ENCODE measurements around the gene TRANK1.

TRANK1 gene

DNA sequence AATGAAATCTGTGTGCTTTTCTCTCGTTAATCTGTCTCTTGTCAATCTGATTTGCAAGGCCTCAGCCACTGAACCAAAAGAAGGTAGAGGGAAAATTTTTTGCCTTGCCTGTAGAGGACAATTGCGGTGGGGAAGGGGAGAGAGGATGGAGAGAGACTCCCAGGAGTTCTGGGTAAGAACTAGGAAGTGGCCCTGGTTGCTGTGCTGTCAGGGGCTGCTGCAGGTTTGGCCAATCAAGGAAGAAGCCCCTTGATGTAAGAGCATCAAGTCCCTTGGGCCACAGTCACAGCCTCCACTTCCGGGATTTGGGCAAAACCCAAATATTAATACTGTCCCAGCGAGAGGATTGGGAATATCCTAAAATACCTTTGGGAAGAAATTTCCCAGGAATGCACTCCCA lies 43.3 kb downstream of the TRANK1 start:
- DNase-seq, result no peak
- H3K4me3 ChIP-seq (ENCODE audit: low read length), result no peak overlapping the region
- H3K79me2 ChIP-seq (ENCODE audit: low read length), result no peaks in the 10 kb centered on the region
- TF ChIP-seq EZH2 (optimal IDR thresholded peaks at IDR 0.05; ENCODE audit: low read depth, low read length) (no peak), EZH2phosphoT487 (IDR thresholded peaks at IDR 0.05; ENCODE audit: low read length) (no peak)
- TF ChIP-seq, protein P1, sequence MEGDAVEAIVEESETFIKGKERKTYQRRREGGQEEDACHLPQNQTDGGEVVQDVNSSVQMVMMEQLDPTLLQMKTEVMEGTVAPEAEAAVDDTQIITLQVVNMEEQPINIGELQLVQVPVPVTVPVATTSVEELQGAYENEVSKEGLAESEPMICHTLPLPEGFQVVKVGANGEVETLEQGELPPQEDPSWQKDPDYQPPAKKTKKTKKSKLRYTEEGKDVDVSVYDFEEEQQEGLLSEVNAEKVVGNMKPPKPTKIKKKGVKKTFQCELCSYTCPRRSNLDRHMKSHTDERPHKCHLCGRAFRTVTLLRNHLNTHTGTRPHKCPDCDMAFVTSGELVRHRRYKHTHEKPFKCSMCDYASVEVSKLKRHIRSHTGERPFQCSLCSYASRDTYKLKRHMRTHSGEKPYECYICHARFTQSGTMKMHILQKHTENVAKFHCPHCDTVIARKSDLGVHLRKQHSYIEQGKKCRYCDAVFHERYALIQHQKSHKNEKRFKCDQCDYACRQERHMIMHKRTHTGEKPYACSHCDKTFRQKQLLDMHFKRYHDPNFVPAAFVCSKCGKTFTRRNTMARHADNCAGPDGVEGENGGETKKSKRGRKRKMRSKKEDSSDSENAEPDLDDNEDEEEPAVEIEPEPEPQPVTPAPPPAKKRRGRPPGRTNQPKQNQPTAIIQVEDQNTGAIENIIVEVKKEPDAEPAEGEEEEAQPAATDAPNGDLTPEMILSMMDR (IDR thresholded peaks at IDR 0.05; ENCODE audit: low read length), result no peak
- no peaks in the 10 kb centered on the region for H4K20me1 ChIP-seq (ENCODE audit: insufficient read depth, low read length)
- no peaks in the 10 kb centered on the region for H3K36me3 ChIP-seq (replicated peaks; ENCODE audit: insufficient read depth, low read length)
- H2AFZ ChIP-seq (ENCODE audit: low read length), result no peak overlapping the region
- H3F3A ChIP-seq (ENCODE audit: insufficient read depth, low read length), result no peaks in the 10 kb centered on the region
- no peak overlapping the region for H3K27ac ChIP-seq (ENCODE audit: low read length)
- no peak overlapping the region for H3K4me2 ChIP-seq (ENCODE audit: low read depth, low read length)
- no peak overlapping the region for H3K9ac ChIP-seq (ENCODE audit: low read length)
- H3K4me1 ChIP-seq (ENCODE audit: low read length), result no peaks in the 10 kb centered on the region
- H3K27me3 ChIP-seq (replicated peaks; ENCODE audit: insufficient read depth, low read length), result no peaks in the 10 kb centered on the region
- H3K9me2 ChIP-seq (replicated peaks; ENCODE audit: insufficient read depth, low read length), result no peaks in the 10 kb centered on the region
- no peaks in the 10 kb centered on the region for H3K9me3 ChIP-seq (replicated peaks; ENCODE audit: insufficient read depth, low read length)

DNA sequence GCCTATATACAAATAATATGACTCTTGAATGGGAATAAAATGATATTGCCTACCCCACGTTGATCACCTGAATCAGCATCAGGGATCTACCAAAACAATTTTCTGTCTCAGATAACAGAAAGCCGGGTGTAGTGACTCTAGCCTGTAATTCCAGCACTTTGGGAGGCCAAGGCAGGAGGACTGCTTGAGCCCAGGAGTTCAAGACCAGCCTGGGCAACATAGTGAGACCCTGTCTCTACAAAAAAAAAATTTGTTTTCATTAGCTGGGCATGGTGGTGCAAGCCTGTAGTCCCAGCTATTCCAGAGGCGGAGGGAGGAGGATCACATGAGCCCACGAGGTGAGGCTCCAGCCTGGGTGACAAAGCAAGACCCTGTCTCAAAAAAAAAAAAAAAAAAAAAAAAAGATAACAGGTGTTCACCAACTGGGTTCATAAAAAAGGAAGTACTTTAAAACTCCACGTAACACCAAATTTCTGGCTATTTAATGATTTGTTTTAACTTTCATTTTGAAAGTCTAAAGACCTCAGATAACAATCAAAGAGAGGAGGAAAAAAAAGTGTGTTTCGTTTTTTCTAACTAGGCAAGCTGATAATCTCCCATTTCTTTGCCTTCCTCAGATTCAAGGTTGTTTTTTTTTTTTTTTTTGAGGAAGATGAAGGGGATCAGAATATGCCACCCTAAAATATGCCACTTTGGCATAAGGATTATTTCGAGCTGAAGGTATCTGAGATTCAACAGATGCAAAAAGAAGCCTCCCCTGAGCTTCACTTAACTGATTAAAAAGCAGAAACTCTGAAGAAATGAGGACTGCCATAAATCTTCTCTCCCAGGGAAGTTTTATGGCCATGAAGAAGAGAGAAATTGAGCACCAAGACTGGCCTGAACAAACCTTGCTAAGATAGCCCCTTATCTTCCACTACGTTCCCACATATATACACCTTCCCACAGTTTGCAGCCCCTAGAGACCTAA lies 44.1 kb downstream of the TRANK1 start:
- H3K4me1 ChIP-seq (ENCODE audit: low read length), result peaks cover 4% of the 10 kb centered on the region; the same call in 1 of the 2 replicates
- no peak overlapping the region for H3K9ac ChIP-seq (ENCODE audit: low read length)
- H3K9me3 ChIP-seq (replicated peaks; ENCODE audit: insufficient read depth, low read length), result no peaks in the 10 kb centered on the region
- H3K4me2 ChIP-seq (ENCODE audit: low read depth, low read length), result no peak overlapping the region
- no peak overlapping the region for H3K27ac ChIP-seq (ENCODE audit: low read length)
- H2AFZ ChIP-seq (ENCODE audit: low read length), result no peak overlapping the region
- TF ChIP-seq EZH2 (optimal IDR thresholded peaks at IDR 0.05; ENCODE audit: low read depth, low read length) (no peak), EZH2phosphoT487 (IDR thresholded peaks at IDR 0.05; ENCODE audit: low read length) (no peak)
- TF ChIP-seq, protein P1 (IDR thresholded peaks at IDR 0.05; ENCODE audit: low read length), result no peak
- no peaks in the 10 kb centered on the region for H3K79me2 ChIP-seq (ENCODE audit: low read length)
- H3K4me3 ChIP-seq (ENCODE audit: low read length), result no peak overlapping the region
- H3K36me3 ChIP-seq (replicated peaks; ENCODE audit: insufficient read depth, low read length), result no peaks in the 10 kb centered on the region
- no peaks in the 10 kb centered on the region for H3K27me3 ChIP-seq (replicated peaks; ENCODE audit: insufficient read depth, low read length)
- DNase-seq, result no peak
- no peaks in the 10 kb centered on the region for H3K9me2 ChIP-seq (replicated peaks; ENCODE audit: insufficient read depth, low read length)
- no peaks in the 10 kb centered on the region for H3F3A ChIP-seq (ENCODE audit: insufficient read depth, low read length)
- no peaks in the 10 kb centered on the region for H4K20me1 ChIP-seq (ENCODE audit: insufficient read depth, low read length)

DNA sequence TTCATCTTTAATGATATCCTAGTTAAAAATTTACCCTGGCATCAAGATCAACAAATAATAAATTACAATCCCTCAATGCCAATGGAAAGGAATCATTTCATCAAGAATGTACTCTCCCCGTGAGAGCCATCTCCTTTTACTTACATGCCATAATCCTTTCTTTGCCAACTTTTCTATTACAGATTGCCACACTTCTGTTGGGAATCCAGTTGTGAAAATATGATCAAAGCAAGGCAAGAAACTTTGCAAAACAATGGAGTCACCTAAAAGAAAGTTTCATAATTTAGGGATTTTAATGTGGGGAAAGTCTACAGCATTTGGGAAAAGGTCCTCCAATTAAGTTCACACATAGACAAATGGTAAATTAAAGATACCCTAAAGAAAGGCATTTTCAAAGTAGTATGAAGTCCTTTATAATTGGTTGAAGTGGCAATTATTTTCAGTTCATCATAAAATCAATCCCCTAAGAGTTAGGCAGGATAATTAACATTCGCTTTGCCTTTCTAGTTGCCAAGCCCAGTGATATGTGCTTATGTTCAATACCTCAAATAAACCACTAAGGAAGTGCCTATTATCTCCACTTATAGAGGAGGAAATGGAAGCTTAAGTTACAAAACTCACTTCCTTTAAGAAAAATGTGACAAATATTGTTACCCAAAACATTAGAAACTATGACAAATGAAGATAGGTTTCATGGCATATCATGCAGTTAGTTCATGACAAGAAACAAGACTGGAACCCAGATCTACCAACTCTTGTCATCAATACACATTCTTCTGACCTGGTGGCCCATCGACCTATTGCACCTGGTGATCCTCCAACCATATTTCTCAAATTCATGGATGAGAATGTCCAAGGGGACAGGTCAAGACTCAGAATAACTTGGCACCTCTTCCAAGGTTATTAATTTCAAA lies 49.1 kb downstream of the TRANK1 start:
- peaks cover 7% of the 10 kb centered on the region; the same call in 1 of the 2 replicates for H3K4me1 ChIP-seq (ENCODE audit: low read length)
- H4K20me1 ChIP-seq (ENCODE audit: insufficient read depth, low read length), result no peaks in the 10 kb centered on the region
- no peak for DNase-seq
- H3K36me3 ChIP-seq (replicated peaks; ENCODE audit: insufficient read depth, low read length), result no peaks in the 10 kb centered on the region
- H3K4me3 ChIP-seq (ENCODE audit: low read length), result no peak overlapping the region
- TF ChIP-seq EZH2 (optimal IDR thresholded peaks at IDR 0.05; ENCODE audit: low read depth, low read length) (no peak), EZH2phosphoT487 (IDR thresholded peaks at IDR 0.05; ENCODE audit: low read length) (no peak)
- TF ChIP-seq, protein P1 (IDR thresholded peaks at IDR 0.05; ENCODE audit: low read length), result no peak
- H3K27ac ChIP-seq (ENCODE audit: low read length), result no peak overlapping the region
- no peaks in the 10 kb centered on the region for H3K9me3 ChIP-seq (replicated peaks; ENCODE audit: insufficient read depth, low read length)
- H3K79me2 ChIP-seq (ENCODE audit: low read length), result no peaks in the 10 kb centered on the region
- no peaks in the 10 kb centered on the region for H3K9me2 ChIP-seq (replicated peaks; ENCODE audit: insufficient read depth, low read length)
- H2AFZ ChIP-seq (ENCODE audit: low read length), result no peak overlapping the region
- no peaks in the 10 kb centered on the region for H3K27me3 ChIP-seq (replicated peaks; ENCODE audit: insufficient read depth, low read length)
- no peak overlapping the region for H3K9ac ChIP-seq (ENCODE audit: low read length)
- H3F3A ChIP-seq (ENCODE audit: insufficient read depth, low read length), result no peaks in the 10 kb centered on the region
- H3K4me2 ChIP-seq (ENCODE audit: low read depth, low read length), result no peak overlapping the region

Measured in MM.1S (cell line).